Stimulated activated CD4-positive, alpha-beta T cell treated with anti-CD3 and anti-CD28 coated beads, Interleukin-12 subunit alpha, Interleukin-12 subunit beta, amount 100 ng/mL, for 4 hours (primary cell): ENCODE data around the gene GIGYF1.
"Not testable (repeated sequence)": the region's sequence is repeated elsewhere in the genome, so short reads cannot be mapped to it uniquely, and the experiment has no call there.

Experiments used
- DNase-seq: peaks from one replicate; pipeline ENCODE4 v3.0.0-alpha.2; 2020

GIGYF1 gene

GRCh38 chr7:100708395-100708794 is 14.3 kb upstream of the GIGYF1 start:
- DNase-seq: no peak

- no peak for DNase-seq
Observed at GRCh38 chr7:100706672-100707311, 12.7 kb upstream of the GIGYF1 start.

- peak; percentile 99 for DNase-seq
Observed at GRCh38 chr7:100705753-100706671, 12.0 kb upstream of the GIGYF1 start, which contains the start of gene POP7. Gene POP7 (plus strand): TSS chr7:100706121. CDS start chr7:100706831, 710 bp downstream.

- DNase-seq: peak; percentile 78
Observed at GRCh38 chr7:100705320-100705752, 11.3 kb upstream of the GIGYF1 start.

- DNase-seq: not testable (repeated sequence)
Observed at GRCh38 chr7:100701089-100701488, 7.0 kb upstream of the GIGYF1 start.

- no peak for DNase-seq
Observed at GRCh38 chr7:100699018-100699417, 5.0 kb upstream of the GIGYF1 start.

- DNase-seq: no peak
Observed at GRCh38 chr7:100696123-100696521, 2.1 kb upstream of the GIGYF1 start.

- no peak for DNase-seq
Observed at GRCh38 chr7:100693312-100694097, 545 bp downstream of the GIGYF1 start.

- no peak for DNase-seq
Observed at GRCh38 chr7:100692578-100692961, 1.5 kb downstream of the GIGYF1 start.

- peak; percentile 79 for DNase-seq
Observed at GRCh38 chr7:100691676-100692577, 2.1 kb downstream of the GIGYF1 start.

- DNase-seq: no peak
Observed at GRCh38 chr7:100689230-100690135, 4.6 kb downstream of the GIGYF1 start.

- DNase-seq: no peak
Observed at GRCh38 chr7:100688326-100688860, 5.7 kb downstream of the GIGYF1 start.

- no peak for DNase-seq
Observed at GRCh38 chr7:100687751-100688300, 6.2 kb downstream of the GIGYF1 start.

GRCh38 chr7:100687261-100687660 is 6.8 kb downstream of the GIGYF1 start:
- DNase-seq: no peak

- DNase-seq: no peak
Observed at GRCh38 chr7:100686822-100687211, 7.2 kb downstream of the GIGYF1 start.

- no peak for DNase-seq
Observed at GRCh38 chr7:100686201-100686821, 7.7 kb downstream of the GIGYF1 start.

GRCh38 chr7:100685631-100686145 is 8.4 kb downstream of the GIGYF1 start:
- no peak for DNase-seq

- no peak for DNase-seq
Observed at GRCh38 chr7:100685049-100685605, 8.9 kb downstream of the GIGYF1 start.

- no peak for DNase-seq
Observed at GRCh38 chr7:100684534-100685042, 9.5 kb downstream of the GIGYF1 start.
